SK-N-SH treated with all-trans-retinoic acid at 6 μM for 48 hours (cell line): ENCODE results near the gene BCL2L13.

Experiments used
- ATAC-seq: fragments of 200-7000 bp; cut with Tn5 transposase; 3 replicates; pipeline ENCODE4 v1.9.1; 2020; ENCODE audit warnings: mild to moderate bottlenecking, moderate library complexity
- ISL1 ChIP-seq: fragments of 250-450 bp; sonication (Bioruptor Pico); IDR thresholded peaks from 2 replicates; pipeline ENCODE4 v2.1.2; 2022; ENCODE audit warnings: mild to moderate bottlenecking, moderate library complexity
- ZC3H10 ChIP-seq: fragments of 250-450 bp; sonication (Bioruptor Pico); IDR thresholded peaks from 2 replicates; pipeline ENCODE4 v1.5.1; 2021; ENCODE audit warnings: mild to moderate bottlenecking, moderate library complexity
- ZNF8 ChIP-seq: fragments of 450-650 bp; formaldehyde crosslinking; IDR thresholded peaks from 2 replicates; pipeline ENCODE4 v1.5.0; 2020; ENCODE audit warnings: mild to moderate bottlenecking, moderate library complexity
- TF ChIP-seq, protein P1 (sequence below): fragments of 250-450 bp; sonication (Bioruptor Pico); IDR thresholded peaks from 2 replicates; pipeline ENCODE4 v1.5.1; 2020; ENCODE audit warnings: low read depth, mild to moderate bottlenecking, moderate library complexity
- TF ChIP-seq, protein P2 (sequence below): fragments of 250-450 bp; sonication (Bioruptor Pico); IDR thresholded peaks from 2 replicates; pipeline ENCODE4 v1.5.0; 2020; ENCODE audit warnings: mild to moderate bottlenecking, moderate library complexity

The BCL2L13 gene

DNA sequence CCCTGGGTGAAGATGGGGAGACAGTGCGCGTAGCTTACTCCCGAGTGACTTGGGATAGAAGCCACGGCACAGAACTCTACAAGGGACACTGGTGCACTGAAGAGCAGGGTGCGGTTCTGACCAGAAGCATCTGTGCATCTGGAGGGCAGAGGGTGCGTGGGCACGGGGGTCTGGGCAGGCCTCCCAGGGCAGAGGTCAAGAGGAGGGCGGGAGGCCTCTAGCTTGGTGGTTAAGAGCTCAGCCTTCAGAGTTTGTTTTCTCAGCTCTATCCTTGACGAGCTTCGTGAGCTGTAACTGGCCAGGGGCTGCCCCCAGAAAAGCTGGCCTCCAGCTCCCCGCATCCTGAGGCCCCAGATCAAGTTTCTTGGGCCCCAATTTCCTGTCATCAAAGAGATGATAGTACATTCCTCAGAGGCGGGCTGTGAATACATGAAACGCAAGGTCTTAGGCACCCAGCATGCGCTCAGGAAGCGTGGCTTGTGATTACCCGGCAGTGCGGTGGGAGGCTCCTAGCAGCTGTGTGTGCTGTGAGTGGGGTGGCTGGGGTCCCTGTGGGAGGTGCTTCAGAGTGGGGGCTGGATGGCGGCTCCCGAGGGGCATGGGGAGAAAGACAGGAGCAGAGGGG, 141.7 kb downstream of the BCL2L13 start:
- TF ChIP-seq ISL1 (CRISPR knock-in tag) (no peak), ZNF8 (CRISPR knock-in tag) (no peak), ZC3H10 (CRISPR knock-in tag) (no peak)
- TF ChIP-seq, protein P1, sequence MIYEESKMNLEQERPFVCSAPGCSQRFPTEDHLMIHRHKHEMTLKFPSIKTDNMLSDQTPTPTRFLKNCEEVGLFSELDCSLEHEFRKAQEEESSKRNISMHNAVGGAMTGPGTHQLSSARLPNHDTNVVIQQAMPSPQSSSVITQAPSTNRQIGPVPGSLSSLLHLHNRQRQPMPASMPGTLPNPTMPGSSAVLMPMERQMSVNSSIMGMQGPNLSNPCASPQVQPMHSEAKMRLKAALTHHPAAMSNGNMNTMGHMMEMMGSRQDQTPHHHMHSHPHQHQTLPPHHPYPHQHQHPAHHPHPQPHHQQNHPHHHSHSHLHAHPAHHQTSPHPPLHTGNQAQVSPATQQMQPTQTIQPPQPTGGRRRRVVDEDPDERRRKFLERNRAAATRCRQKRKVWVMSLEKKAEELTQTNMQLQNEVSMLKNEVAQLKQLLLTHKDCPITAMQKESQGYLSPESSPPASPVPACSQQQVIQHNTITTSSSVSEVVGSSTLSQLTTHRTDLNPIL (CRISPR knock-in tag): no peak
- TF ChIP-seq, protein P2, sequence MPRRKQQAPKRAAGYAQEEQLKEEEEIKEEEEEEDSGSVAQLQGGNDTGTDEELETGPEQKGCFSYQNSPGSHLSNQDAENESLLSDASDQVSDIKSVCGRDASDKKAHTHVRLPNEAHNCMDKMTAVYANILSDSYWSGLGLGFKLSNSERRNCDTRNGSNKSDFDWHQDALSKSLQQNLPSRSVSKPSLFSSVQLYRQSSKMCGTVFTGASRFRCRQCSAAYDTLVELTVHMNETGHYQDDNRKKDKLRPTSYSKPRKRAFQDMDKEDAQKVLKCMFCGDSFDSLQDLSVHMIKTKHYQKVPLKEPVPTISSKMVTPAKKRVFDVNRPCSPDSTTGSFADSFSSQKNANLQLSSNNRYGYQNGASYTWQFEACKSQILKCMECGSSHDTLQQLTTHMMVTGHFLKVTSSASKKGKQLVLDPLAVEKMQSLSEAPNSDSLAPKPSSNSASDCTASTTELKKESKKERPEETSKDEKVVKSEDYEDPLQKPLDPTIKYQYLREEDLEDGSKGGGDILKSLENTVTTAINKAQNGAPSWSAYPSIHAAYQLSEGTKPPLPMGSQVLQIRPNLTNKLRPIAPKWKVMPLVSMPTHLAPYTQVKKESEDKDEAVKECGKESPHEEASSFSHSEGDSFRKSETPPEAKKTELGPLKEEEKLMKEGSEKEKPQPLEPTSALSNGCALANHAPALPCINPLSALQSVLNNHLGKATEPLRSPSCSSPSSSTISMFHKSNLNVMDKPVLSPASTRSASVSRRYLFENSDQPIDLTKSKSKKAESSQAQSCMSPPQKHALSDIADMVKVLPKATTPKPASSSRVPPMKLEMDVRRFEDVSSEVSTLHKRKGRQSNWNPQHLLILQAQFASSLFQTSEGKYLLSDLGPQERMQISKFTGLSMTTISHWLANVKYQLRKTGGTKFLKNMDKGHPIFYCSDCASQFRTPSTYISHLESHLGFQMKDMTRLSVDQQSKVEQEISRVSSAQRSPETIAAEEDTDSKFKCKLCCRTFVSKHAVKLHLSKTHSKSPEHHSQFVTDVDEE: no peak
- no peak for ATAC-seq
